ENCODE results near the gene AGPAT4. TPM values are rescaled to one million over a fixed set of nuclear protein-coding genes. Genes with fewer than 3 reads are reported as not detected.

AGPAT4 gene
- polyA plus RNA-seq, 1 donor = 9.1 TPM

DNA sequence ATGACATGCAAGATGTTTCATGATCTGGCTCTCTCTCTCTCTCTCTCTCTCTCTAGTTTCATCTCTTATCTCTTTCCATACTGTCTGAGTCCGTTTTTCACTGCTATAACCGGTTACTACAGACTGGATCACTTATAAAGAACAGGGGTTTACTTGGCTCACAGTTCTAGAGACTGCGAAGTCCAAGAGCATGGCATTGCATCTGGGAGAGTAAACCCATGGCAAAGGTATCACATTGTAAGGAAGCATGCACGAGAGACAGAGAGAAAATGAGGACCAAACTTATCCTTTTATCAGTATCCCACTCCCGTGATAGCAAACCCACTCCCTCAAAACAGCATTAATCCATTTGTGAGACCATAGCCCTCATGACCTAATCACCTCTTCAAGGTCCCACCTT, 7.2 kb upstream of the AGPAT4 start:
- DNase-seq = no peak

DNA sequence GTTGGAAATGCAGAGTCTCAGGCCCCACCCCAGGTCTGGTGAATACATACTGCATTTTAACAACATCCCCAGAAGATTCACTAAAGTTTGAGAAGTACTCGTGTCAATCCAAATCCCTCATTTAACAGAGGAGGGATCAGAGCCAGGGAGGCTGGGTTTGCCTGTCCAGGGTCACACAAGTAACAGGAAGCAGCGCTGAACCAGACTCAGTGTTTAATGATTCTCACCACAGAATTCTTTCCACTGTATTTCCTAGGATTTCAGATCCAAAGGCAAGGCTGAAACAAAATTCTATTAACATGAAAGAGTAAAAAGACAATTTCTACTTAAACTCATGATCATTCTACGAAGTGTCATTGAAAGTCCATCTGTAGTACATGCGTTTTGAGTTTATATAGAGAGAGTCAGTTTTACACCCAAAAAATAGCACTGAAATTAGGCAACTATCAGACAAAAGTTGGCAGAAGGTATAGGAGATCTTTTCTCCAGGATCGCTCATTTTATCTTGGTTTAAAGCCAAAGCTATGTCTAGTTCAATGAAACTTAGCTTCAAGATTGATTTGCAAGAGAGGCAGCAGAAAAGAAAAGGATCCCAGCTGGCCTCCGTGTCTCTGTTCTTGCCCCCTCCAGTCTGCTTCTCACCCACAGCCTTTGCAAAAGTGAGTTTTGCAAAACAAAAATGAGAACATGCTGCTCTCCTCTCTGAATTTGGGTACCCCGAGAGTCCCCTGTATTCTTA, 6.0 kb upstream of the AGPAT4 start:
- DNase-seq = no peak

DNA sequence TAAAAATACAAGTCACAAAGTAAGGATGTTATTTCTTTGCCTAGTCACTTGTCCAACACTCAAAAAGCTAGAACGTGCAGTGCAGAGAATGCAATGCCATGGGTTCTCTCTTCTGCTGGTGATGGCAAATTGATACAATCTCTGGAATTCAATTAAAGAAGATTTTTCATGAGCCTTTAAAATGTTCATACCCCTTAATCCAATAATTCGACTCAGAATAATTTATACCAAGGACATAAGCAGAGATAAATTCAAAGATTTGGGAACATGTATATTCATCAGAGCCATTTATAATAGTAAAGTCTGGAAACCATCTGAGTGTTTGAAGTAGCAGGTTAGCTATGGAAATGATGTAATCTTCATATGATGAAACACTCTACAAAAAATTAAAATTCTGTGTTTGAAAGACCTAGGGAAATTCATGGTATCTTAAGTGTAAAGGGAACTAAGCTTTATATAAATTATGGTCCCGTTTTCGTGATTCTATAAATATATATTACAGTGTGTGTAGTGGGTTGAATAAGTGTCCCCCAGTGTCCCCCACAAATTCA, 2.8 kb upstream of the AGPAT4 start:
- no peak for DNase-seq

DNA sequence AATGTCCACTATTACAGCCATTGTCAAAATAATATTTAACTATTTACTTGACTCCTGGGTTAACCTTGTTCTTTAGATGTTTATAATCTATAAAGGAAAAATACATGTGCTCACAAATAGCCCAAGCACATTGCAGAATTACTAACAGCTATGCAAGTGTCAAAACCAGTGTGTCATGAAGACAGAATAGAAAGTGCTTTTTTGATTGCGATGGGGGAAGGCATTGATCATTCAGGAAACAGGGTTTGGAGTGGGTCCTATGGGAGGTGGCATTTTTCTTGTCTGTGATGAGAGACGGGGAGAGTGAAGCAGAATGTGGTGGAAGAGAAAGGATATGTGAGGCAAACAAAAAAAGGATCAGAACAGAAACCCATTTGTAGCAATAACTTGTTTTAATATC, 1.0 kb upstream of the AGPAT4 start:
- DNase-seq = no peak

DNA sequence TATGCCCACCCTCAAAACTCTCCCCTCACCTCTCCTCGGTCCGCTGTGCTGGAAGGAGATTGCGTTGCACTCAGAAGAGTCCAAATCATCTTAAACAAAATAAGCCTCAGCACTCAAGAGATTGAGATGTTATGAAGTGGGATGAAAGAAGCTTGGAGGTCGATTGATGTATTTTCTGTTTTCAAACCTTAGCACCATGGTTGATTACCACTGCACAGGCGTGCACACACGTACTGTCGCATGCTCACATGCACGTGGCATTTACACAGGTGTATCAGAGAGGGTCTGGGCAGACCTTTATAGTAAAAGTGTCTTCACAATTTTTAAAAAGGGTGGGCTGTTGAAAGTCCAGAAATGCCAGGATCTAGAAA, 612 bp upstream of the AGPAT4 start:
- DNase-seq = peak; percentile 14

DNA sequence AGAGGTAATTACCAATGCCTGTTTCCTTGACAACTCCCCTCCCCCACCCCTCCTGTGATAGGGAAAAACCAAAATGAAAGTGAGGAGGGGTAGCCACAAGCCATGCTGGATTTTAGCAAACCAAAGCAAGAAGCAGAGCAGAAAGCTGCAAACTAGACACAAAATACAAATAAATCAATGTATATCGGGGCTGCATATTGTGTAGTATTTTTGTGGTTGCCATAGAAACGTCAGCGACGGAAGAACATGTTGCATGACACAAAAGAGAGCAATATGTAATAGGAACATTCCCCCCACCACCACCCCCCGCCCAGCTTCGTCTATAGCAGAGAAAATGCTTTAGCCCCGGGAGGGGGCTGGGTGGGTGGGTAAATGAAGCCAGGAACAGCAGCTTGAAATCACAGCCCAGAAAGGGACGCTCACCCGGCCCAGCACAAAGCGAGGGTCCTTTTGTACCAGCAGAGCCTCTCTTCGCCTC, 548 bp downstream of the AGPAT4 start:
- DNase-seq = peak; percentile 73

DNA sequence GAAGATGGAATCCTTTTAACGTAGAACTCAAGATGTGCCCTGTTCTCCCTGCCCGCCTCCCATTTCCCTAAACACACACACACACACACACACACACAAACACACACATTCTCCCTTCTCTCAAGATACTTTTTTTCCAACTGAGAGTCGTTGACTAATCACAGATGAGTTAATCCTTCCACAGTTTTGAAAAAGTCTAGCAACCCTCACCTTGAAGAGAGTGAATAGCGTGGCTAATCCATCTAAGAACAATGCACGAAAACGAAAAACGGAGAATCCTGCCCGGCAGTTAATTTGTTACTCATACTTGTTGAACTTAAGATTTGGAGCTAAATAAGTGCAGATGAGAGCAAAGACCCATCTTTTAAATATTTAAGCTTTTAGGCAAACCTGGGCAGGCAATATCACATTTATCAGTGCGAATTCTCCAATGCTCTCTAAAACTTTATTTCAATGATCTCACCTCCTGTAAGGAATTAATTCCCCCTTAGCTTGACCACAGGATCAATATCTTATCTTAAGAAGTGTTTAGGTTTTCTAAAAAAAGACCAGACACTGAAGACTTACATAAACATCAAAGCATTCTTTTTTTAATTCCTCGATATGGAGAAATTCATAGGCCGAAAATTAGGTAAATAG, 1.1 kb downstream of the AGPAT4 start:
- no peak for DNase-seq

DNA sequence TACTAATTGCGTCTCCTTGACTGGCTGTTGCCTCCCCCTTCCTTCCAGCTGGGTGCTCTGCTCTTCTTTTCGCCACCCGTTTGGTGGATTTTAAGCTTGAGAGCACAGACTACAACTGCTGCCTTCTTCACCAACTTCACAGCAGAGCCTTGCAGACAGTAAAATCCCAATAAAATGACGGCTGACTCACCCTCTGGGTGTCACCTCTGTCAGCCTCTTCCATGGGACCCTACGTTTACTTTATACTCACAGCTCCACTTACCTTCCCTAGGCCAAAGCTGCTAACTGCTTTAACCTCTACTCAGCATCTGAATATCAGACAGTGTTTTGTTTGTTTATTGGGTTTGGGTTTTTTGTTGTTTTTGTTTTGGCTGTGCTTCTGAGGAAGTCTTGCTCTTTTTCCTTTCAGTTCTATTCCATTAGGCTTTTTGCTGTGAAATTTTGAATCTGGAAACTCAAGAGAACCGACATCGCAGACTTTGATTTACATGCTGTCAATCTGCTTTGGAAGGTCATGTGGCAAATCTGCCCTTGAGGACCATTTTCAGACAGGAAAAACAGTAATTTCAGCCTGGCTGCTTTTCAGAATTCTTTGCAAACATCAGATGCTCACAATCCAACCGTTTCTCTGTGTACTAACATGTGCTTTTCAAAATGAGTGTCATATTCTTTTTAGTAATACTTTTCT, 2.4 kb downstream of the AGPAT4 start:
- DNase-seq = no peak

DNA sequence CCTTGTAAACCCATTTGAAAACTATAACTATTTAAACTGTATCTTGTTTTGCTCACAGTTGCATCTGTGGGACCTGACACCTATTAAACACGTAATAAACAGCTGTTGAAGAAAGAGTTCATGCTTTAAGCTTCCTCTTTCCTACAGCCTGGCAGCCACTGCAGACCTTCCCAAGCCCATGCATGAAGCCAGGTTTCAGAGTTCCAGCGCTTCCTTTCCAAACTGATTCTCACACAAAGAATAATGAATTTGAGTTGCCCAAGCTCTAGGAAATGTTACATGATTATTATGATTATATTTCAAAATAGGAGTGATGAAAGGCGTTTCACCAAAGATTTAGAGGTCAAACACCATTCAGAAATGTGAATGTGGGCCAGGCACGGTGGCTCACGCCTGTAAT, 3.7 kb downstream of the AGPAT4 start:
- DNase-seq = no peak

DNA sequence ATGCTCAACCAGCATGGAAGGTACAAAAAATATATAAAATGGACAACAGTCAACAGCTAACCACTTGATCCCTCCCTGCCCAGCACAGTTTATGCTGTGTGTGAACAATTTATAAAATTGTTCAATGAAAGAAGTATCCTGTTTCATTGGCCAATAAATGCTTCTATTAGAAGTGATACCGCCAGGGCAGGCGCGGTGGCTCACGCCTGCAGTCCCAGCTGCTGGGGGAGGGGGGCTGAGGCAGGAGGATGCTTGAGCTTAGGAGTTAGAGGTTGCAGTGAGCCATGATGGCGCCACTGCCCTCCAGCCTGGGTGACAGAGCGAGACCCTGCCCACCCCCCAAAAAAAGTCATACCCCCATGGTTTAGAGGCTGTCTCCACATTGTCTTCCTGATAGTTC, 4.6 kb downstream of the AGPAT4 start:
- DNase-seq = no peak

DNA sequence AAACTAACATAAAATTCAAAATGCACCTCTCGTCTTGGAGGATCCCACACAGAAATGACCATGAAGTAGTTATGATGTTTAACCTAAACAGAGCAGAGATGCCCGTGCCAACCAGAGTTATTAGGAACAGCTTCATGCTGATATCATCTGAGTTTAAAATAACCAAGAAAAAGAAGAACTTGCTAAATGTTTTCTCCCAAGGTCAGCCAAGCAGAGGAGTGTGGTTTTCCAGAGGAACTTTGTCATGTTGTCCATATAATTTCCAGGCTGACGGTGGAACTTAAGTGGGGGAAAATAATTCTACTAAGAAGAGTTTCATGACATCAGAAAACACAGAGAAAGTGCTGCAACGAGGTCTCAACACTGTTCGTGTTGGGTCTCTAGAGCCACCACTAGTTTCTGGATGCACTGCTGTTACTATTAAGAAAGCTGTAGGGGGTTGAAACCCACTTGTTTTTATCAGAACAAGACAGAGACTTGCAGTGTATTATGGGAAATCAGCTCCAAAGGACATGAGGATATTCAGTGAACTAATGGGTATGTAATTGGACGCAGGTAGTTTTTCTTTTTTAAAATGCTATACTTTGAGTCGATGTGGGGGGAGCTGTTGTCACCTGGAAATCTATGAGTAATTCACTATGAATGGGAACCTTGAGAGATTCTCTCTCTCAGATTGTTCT, 5.2 kb downstream of the AGPAT4 start:
- DNase-seq = no peak

DNA sequence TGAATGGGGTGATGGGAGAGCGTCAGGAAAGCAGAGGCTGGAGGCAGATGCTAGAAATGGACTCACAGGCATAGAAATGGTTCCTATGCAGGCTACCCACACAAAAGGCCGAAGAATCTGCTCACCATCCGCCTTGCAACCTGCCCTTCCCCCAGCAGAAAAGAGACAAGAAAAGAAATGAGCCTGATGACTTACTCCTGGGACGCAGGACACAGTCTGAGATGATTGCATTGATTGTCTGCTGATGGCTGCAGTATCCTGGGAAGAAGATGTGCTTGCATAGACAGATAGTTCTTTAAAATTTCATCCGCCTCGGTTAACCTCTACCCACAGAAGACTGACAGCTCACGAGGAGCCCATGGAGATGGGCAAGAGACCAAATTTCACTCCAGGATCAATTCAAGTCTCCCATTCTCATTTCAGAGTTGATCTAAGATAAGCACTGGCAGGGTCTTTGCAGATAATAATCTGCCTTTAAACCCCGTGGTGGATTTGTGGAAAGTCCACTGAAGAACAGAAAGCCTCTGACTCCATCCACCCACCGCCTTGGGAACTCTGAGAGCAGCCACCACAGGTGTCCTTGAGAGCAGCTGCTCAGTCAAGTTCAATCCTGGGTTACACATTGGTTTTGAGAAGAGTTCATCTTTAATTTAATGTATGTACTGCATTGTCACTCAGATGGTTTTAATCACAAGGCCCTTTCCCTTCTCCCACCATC, 7.2 kb downstream of the AGPAT4 start:
- DNase-seq = no peak

DNA sequence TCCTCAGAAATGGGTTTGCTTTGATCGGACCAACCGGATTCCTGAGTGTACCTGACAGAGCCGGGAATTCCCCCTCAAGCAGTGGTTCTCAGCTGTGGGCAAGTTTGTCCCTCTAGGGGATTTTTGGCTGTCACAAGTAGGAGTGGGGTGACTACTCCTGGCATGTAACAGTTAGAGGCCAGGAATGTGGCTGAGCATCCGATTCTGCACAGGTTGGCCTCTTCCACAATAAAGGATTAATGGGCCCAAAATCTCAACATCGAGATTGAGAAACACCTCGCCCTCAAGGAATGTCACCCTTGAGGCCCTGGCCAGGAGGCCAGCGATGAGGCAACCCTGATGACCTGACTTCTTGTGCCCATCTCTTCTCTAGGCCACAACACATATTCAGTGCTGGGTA, 7.9 kb downstream of the AGPAT4 start:
- DNase-seq = no peak

DNA sequence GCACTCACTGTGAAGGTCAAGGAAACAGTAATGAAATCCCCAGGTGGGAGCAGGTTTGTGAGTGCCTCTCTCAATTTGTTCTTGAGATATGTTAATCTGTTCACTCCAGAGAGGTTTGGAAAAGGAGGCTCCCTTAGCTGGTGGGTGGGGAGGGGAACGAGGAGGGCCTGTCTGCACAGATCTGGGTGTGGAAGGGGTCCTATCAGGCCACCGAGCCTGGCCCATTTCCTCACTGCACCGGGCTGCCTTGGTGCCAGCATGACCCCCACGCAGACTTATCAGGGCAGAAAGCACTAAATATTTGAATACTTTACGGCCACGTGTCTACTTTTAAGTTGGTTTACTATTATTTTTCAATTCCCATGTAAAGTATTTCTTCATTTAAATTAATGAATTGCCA, 8.3 kb downstream of the AGPAT4 start:
- no peak for DNase-seq

DNA sequence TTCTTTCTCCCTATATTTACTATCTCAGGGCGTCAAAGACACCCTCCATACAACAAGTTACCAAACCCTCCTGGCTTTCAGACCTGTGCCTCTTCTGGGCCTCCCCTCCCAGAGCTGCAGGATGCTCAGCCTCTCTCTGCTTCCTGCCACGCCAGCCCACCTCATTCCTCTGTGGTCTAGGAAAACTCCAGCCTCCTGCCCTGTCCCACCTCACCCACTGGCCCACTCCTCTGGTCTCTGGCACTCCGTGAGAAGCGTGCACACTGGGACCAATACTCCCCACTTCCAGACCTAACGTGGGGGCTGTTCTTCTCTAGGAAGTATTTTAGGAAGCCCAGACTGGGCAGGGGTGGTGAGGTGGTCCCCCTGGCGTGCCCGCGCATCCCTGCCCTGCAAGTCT, 9.7 kb downstream of the AGPAT4 start:
- DNase-seq = no peak

DNA sequence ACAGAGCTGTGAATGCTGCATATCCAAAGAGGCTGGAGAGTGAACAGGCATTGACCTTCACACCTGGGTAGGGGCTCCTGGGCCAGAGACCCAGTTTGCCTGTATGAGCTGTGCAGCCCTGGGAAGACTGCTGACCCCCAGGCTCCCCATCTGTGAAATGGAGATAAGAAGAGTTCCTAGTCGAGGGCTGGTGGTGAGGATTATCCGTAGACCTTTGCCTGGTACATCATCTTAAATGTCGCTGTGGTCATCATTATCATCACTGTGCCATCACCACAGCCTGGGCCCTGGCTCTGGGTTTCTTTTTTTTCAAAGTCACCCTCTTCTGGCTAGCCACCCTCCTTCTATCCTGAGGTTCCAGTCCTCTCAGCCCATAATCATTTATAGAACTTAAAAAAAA, 12.0 kb downstream of the AGPAT4 start:
- no peak for DNase-seq

DNA sequence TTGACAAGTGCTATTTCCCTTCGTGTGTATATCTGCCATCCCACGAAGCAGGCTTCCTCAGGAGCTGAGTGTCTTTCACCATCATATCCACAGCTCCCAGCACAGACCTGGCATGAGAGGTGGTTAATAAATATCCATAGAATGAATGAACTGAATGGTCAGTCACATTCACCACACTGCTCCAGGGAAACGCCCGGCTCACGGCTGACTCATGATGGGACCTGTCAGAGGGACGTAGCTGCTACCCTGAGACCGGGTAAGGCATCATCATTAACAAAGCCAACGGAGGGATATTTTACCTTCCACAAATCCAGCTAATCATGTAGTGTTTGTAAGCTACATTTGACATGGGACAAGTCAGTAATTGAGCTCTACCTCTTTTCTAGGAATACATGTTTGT, 12.5 kb downstream of the AGPAT4 start:
- DNase-seq = no peak

DNA sequence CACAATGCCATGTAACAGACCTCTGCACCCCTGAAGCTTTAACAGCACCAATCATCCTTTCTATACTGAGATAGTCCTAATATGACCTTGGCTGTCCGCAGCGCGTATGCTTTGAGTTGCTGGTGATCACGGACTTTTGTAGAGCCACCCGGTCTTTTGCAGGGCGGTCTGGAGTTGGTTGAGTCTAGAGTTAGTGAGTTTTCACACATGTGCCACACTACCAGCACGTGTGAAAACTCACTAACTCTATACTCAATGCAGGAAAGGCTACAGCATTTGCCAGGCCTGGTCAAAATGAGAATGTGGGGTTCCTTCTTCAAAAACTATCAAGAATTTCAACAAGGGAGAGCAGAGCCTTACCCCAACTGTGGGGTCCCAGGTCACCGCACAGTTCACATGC, 14.6 kb downstream of the AGPAT4 start:
- no peak for DNase-seq

DNA sequence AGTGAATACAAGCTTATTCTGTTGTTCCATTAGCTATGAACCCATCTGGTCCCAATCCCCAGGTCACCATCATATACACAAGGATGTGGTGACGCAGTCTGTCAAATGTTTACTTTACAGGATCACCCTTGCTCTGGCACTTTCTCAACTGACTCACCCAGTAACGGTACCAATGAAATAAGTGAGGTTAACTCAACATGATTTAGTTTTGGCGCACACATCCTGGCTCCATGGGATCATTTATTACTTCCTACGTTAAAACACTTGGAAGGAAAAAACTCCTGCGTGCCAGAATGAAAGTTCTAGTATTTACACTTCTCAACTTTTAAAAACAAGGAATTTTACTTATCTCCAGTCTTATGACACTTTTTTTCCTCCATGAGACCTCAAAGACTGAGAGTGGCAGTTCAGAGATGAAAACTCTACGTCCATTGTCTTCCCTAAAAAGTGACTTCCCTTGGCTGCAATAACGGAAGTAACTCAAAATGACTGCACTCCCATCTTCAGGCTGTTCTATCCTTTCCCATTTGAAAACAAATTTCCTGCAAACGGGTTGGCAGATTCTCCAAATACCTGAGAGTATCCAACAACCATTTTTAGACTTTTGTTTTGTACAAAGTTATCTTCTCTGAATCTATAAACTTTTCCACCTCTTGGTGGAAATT, 15.9 kb downstream of the AGPAT4 start:
- no peak for DNase-seq

DNA sequence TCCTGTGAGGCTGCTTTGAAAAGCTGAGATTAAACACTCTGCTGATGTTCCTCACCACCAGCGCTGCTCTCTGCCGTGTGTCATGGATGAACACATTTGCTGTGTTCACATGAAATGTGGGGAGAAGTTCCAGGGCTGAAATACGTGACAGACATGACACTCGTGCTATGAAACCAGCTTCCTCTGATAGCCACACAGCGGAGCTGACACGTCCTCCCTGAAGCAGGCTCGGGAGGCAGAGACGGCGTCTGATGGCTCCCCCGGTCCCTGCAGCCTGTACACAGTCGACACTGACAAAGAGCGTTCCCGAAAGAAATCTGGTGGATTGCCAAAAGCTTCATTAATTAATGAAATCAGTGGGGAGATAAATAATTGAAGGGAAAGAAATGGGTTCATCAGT, 17.5 kb downstream of the AGPAT4 start:
- no peak for DNase-seq

DNA sequence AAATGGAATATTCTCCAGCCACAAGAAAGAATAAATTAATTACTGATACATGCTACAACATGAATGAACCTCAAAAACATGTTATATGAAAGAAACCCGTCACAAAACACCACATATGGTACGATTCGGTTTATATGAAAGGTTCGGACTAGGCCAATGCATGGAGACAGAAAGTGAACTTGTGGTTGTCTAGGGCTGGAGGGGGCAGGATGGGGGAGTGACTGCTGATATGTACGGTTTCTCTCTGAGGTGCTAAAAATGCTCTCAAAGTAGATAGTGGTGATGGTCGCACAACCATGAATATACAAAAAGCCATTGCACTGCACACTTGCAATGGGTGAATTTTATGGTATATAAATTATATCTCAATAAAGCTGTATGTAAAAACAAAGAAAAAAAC, 18.3 kb downstream of the AGPAT4 start:
- DNase-seq = no peak

Measured in hindlimb muscle (tissue), 1 donor.